ENCODE measurements around the gene MDFIC.
"Not testable (repeated sequence)": the region's sequence is repeated elsewhere in the genome, so short reads cannot be mapped to it uniquely, and the experiment has no call there.

Gene MDFIC

GRCh38 chr7:114922026-114922651 is at the start of gene MDFIC:
Gene MDFIC (plus strand): TSS chr7:114922094. CDS start chr7:114923034, 940 bp downstream.
- DNase-seq (ENCODE audit: low spot score) = peak; percentile 43

DNA sequence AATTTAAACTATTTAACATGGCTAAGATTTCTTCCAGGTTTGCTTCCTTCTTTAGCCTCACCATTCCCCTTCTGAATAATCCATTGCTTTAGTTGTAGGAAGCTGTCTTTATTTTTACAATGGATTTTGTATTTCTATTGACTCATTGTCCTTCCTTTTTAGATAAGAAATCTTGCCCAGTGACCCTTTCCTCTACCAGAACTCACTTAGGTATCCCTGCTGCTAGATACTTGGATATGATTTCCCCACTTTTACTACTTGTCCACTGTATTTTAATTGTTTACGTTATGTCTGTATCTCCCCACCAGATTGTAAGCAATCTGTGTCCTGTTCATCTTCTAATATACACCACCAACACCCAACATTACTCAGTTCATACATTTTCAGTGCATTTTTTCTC is 47.7 kb upstream of the MDFIC start:
- DNase-seq (ENCODE audit: low spot score) = no peak

GRCh38 chr7:114875186-114875585 is 46.7 kb upstream of the MDFIC start:
- DNase-seq (ENCODE audit: low spot score) = no peak

- DNase-seq (ENCODE audit: low spot score) = no peak
These were observed 42.3 kb upstream of the MDFIC start for GRCh38 chr7:114879554-114879953.

- DNase-seq (ENCODE audit: low spot score) = no peak
These were observed 36.1 kb upstream of the MDFIC start for GRCh38 chr7:114885836-114886235.

DNA sequence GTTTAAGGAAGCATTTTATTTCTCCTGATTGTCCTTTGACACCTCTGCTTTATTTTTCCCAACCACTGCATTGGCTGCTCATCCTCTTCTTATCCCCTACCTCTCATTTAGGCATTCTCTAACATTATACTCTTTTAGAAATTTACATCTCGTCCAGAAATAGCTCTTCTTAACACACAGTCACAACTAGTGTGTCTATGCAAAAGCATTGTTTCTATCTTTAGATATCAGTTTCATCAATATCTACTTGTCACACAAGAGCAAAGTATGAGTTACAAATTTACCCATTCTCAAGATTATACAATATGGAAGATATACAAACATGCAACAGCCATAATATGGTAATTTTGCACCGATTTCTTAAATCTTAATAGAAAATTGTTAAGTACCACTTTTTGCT is 35.7 kb upstream of the MDFIC start:
- no peak for DNase-seq (ENCODE audit: low spot score)

- DNase-seq (ENCODE audit: low spot score) = not testable (repeated sequence)
These were observed 32.8 kb upstream of the MDFIC start for GRCh38 chr7:114889116-114889515.

DNA sequence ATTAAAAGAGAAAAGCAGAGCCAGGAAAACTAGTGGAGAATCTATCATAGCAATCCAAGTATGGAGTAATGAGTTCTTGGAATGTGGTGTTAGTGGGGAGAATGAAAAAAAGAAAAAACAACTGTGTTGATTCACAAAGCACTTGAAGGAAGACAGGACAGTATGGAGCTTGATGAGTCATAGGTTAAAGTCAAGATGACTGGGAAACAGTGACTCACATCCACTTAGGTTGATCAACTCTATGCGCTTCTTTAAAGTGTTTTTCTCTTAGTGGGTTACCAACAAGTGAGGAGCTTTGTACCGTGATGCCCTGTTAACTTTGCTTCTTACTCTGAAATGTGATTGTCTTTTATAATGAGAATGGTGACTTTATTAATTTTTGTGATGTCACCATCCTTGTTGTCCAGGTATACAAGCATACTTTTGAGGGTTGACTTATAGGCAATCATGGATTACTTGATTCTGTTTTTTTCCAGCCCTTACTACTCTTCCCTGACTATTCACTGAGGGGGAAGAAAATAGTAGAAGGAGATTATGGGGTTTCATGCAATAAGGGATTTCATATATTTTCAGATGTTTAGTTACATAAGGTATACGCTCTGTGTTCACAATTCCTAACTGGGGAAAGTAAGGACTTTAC is 32.1 kb upstream of the MDFIC start:
- peak; percentile 60 for DNase-seq (ENCODE audit: low spot score)

- no peak for DNase-seq (ENCODE audit: low spot score)
These were observed 31.3 kb upstream of the MDFIC start for GRCh38 chr7:114890561-114890960.

DNA sequence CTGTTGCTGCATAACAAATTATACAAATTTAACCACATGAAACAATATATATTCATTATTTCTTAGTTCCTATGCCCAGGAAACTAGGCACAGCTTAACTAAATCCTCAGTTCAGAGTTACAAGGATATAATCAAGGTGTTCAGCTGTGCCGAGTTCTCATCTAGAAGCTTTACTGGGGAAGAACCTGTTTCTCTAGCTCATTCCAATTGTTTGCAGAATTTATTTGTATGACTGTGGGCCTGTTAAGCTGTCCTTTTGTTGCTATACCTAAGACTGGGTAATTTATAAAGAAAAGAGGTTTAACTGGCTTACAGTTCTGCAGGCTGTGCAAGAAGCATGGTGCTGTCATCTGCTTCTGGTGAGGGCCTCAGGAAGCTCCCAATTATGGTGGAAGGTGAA is 21.8 kb upstream of the MDFIC start:
- DNase-seq (ENCODE audit: low spot score) = no peak

DNA sequence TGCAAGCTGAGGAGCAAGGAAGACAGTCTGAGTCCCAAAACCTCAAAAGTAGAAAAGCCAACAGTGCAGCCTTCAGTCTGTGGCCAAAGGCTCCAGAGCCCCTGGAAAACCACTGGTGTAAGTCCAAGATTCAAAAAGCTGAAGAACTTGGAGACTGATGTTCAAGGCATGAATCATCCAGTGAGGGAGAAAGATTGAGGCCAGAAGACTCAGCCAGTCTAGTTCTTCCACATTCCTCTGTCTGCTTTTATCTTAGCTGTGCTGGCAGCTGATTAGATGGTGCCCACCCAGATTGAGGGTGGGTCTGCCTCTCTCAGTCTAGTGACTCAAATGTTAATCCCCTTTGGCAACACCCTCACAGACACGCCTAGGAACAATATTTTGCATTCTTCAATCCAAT is 20.1 kb upstream of the MDFIC start:
- no peak for DNase-seq (ENCODE audit: low spot score)

DNA sequence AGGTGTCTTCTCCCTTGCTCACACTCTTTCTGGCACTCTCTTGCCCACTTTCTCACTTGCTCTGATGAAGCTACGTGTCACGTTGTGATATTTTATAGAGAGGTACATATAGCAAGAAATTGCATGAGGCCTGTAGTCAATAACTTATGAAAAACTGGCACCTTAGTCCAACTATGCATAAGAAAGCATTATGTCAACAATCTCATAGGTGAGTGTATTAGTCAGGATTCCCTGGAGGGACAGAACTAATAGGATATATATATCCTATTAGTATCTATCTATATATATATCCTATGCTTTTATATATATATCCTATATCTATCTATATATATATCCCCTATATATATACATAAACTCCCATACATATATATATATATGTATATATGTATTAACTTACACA is 18.8 kb upstream of the MDFIC start:
- DNase-seq (ENCODE audit: low spot score) = no peak

DNA sequence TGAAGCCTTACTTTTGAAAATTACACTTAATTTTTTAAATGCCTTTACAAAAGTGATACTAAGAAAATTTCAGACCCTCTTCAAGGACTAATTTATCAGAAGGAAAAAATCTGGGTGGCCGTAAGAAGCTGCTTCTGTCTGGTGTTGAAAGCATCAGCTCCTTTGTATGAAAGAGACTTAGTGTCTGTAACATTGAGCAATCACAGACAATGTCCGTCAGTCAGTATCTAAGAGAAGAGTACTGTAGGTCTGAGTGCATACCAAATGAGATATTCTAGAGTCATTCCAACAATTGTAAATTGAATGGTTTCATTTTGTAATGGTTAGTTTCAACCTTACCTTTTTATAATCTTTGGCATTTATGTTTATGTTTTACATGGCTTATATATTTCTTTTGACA is 11.1 kb upstream of the MDFIC start:
- DNase-seq (ENCODE audit: low spot score) = no peak

- DNase-seq (ENCODE audit: low spot score) = no peak
These were observed 10.5 kb upstream of the MDFIC start for GRCh38 chr7:114911411-114911810.

GRCh38 chr7:114916261-114916892 is 5.5 kb upstream of the MDFIC start:
- peak; percentile 45 for DNase-seq (ENCODE audit: low spot score)

GRCh38 chr7:114917211-114917839 is 4.6 kb upstream of the MDFIC start:
- DNase-seq (ENCODE audit: low spot score) = no peak

- no peak for DNase-seq (ENCODE audit: low spot score)
These were observed 2.3 kb upstream of the MDFIC start for GRCh38 chr7:114919587-114919986.

DNA sequence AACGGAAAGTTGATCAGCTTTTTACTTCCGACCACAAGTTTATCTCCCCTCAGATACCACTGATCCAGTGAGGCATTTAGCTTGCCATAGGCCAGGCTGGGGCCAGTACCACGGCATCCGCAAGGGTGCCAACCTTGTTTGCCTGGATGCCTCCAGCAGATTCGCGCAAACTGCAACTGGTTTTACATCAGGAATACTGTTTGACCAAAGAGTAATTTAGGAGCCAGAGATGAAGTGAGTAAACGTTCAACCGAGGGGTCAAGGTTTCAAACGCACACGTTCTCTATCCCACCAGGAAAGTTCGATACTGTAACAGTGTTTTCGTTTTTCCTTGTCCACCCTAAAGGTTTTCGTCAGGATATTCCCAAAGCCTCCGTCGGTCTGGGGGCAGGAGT is 266 bp upstream of the MDFIC start:
- DNase-seq (ENCODE audit: low spot score) = peak; percentile 54

DNA sequence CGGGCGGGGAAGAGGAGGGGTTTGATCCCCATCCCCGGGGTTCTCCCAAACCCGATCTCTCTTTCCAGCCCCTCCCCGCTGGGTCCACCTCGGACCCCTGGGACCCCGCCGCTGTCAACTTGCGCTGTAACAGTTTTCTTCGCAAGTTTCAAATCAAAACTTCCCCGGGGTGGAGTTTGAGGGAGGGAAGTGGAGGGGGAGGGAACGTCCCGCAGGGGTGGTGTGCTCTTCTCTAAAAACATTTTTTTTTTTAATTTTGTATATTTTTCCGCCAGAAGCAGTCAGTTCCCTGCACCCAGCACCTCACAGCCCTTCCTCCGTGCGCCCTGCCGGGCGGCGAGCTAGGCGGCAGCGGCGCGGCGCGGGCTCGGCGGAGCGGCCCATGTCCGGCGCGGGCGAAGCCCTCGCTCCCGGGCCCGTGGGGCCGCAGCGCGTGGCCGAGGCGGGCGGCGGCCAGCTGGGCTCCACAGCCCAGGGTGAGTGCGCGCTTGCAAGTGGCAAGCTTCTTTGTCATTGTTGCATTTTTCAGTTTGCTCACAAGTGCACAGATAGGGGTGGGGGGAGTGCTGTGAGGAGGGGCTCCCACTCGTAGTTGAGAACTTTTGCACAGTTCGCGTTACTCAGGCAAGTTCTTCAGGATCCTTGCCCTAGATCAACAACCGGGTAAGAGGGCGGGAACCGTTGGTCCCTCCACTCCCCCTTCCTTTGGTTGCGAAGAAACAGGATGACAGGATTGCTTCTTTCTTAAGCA is 933 bp downstream of the MDFIC start:
- peak; percentile 71 for DNase-seq (ENCODE audit: low spot score)

DNA sequence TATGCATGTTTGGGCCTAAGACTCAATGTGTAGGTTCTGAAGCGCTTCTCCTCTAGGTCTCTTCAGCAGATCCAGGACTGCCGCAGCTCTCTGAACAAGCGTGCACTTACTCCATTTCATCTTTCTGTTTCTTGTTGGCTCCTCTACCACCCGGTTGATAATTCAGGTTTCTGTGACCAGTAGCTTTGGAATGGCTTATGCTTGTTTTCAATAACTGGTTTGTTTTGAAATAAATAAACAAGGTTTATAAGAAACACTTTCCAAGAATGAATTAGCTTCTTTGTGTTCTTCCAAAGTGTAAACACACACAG is 1.5 kb downstream of the MDFIC start:
- DNase-seq (ENCODE audit: low spot score) = no peak

DNA sequence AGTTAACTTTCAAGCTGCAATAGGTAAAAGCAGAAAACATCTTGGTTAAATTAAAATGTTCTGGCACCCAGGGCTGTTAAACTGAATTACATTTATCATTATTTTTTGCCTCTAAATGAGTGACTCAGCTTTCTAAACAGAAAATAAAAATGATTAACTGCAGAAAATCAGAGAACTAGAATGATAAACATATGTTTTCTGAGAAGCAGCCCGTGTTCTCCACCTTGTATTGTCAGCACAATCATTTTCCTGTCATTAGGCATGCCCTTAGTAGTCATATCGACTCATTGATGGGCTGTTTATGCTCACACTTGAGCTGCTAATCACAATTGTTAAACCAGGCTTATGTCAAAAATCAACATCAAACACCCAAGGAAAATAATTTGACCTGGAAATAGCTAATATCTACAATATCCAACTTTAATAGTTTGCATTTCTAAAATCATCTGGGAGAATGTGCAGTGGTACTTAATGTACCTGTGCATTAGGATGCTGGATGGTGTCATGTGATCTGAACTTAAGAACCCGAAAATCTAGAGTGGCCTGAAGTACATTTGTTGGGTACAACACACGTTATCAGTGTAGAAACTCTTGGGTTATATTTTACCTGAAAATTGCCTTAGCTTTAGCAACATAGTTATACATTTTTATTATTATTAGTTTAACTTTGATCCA is 2.3 kb downstream of the MDFIC start:
- peak; percentile 75 for DNase-seq (ENCODE audit: low spot score)

- no peak for DNase-seq (ENCODE audit: low spot score)
These were observed 3.5 kb downstream of the MDFIC start for GRCh38 chr7:114925434-114925833.
